Stimulated activated CD8-positive, alpha-beta memory T cell treated with anti-CD3 and anti-CD28 coated beads, Interleukin-4, amount 100 ng/mL, for 48 hours (primary cell): ENCODE results near the gene YTHDF1.

Experiments
- DNase-seq: peaks from one replicate; pipeline ENCODE4 v3.0.0-alpha.2; 2020

YTHDF1 gene

DNA sequence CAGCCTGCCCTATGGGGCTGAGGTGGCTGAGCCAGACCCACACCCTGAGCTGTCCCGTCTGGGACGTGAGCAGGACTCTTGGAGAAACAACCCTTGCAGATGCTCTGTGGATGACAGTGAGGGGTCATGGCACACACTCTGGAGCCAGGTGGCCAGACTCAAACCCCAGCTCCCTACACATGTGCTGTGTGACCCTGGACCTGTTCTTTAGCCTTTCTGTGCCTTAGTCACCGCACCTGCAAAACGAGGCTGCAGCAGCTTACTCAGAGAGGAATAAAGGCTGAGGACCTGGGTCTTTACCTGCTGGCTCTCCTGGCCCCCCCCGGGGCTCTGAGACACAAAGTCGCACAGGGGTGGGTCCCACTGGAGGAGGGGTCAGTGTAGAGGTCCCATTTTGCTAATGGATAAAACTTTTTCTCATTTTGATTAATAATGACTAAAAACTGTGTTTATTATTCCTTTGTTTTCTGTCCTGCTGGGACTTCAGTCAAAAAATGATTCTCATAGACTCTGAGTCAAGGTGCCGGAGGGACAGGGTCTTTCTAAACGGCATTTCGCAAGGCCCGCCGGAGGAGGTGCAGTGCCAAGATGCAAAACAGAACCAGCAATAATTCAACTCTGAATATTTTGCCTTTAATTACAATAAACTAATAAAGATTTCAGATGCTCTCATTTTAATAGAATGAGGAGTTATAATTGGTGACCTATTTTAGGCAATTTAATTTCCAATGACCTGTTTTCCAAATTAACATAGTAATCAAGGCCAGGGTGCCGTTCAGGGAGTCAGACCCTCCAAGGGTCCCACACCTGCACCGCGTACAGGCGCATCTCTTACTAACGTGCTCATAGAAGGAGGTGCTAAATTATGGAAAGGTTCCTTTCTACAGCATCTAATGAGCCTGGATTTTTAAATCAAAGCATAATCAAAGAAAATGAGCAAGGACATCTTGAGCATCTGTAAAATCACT lies 62.4 kb downstream of the YTHDF1 start:
- DNase-seq, result no peak

DNA sequence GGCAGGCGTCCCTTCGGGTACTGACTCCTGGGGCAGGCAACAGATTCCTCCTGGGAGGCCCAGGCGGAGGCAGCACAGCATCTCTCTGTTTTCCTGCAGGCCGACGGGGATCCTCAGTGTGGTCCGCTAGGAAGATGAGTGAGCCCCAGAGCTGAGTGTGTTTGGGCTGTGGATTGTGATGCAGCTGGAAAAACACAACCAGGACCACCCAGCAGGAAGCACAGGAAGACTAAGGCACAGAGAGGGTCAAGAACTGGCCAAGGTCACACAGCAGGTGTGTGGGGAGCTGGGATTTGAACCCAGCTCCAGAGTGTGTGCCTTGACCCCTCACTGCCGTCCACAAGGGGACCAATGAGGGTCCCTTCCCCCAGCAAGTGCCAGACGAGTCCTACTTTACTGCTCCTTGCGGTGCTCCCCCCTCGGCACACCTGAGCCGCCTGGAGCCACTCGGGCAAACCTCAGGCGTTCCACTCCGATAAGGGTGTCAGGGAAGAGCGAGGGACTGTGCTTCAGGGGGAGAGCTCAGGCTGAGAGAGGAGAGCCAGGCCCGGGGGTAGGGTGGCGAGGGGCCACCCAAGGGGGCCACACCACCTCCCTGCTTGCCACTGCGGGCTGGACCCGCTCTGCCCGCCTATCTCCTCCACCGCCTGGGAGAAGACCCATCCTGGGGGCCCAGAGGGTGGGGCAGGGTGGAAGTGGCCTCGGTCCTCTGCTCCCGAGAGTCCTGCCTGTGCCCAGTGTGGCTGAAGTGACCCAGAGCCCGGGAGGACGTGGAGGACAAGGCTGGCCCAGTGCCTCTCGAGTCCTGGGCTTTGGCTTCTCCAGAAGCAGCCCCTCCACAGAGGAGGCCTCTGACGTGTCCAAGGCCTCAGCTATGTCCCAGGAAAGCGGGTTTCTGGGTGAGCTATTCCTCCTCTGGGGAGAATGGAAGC lies 63.3 kb downstream of the YTHDF1 start:
- DNase-seq, result no peak

DNA sequence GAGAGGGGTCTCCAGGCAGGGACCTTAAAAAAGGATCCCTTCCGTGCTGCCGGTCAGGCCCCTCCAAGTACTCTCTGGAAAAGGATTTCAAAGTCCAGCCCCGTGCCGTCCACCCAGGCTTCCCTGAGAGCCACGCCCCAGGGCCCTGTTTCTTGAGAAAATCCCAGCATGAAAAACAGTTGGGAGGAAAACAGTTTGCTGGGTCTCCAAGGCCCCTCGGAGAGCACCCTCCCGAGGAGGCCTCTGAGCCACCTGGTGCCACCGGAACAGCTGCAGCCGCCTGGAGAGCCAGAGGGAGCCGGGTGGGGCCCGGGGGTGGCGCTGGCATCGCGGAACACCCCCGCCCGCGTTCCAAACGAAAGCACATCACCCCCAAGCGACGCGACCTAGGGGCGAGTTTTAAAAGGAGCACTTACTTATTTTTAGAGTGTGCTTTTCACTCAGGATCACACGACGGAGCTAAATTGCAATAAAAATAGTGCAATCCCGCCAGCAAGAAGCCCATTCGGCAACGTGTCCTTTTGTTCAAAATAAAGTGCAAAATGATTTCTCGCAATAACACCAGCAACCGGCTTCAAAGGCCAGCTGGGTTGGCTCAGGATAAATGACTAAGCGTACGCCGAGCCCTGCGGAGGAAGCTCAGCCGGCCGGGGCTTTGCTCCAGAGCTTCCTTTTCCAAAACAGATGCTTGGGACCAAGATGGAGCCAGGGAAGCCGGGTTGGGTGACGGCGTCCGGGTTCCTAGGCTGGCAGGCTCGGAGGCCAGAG lies 64.2 kb downstream of the YTHDF1 start:
- no peak for DNase-seq

DNA sequence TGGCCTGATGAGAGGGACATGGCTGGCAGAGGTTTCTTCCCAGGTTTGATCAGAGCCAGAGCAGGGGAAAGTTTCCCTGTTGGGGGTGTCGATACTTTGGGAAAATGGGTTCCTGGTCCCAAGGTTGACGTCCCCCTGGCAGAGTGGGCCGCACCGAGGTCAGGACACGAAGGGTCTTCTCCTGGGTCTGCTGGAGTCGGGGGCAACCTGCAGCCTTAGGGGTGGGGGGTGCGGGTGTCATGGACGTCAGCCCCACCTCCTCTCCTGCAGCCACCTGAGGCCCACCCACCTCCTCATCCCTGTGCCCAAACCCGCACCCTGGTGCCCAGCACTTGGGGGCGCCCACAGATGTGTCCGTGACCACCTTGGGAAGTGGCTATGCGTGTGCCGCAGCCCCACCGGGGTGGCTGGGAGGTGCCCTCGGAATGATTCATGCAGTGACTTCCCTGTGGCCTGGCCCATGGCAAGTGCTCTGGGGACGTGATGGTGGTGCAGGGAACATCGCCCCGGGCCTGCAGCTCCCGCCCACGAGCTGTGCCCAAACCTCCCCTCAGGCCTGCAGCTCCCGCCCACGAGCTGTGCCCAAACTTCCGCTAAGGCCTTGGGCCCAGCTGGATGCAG lies 64.9 kb downstream of the YTHDF1 start:
- DNase-seq, result no peak

DNA sequence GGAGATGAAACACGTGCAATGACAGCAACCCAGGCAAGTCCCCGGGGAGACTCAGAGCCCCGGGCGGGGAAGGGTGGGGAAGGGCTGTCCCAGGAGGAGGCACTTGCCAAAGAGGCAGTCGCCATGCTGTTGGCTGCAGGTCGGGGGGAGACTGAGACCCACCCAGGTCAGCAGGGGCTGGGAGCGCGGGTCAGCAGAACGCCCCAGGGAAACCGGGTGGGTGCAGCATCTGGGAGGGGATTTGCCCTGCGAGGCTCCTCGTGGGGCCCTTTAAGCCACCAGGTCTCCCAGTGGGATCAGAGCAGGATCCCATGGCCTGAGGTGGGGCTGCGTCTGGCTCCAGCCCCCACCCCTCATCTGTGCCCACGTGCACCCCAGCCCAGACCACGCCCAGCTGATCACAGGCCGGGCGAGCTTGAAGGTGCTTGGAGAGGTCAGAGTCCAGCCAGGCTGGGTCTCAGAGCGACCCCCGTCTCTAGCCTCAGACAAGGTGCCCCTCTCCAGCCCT lies 65.5 kb downstream of the YTHDF1 start:
- DNase-seq, result no peak

DNA sequence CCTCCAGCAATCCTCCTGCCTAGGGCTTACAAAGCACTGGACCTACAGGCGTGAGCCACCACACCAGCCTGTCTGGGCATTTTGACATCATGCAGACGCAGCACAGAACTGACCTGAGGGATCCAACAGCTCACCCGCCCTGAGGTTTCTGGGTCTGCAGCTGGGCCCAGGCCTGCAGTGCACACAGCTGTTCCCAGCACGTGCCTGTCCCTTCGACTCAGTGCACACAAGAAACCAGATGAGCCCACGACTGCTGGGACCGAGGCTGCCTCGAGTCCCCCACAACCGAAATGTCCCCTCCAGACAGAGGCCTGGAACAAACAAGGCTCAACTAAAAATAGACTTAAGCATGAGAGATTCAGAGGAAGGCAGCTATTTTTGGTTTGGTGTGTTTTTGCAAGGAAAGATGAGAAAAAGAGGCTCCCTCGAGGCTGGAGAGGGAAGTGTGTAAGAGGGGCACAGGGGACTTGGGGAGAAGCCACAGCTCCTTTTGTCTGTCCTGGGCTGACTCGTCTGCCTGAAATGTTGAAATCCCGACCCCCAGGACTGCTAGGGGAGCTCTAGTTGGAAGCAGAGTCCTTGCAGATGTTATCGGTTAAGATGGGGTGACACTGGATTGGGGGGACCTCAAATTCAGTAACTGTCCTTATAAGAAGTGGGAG lies 66.3 kb downstream of the YTHDF1 start:
- no peak for DNase-seq

DNA sequence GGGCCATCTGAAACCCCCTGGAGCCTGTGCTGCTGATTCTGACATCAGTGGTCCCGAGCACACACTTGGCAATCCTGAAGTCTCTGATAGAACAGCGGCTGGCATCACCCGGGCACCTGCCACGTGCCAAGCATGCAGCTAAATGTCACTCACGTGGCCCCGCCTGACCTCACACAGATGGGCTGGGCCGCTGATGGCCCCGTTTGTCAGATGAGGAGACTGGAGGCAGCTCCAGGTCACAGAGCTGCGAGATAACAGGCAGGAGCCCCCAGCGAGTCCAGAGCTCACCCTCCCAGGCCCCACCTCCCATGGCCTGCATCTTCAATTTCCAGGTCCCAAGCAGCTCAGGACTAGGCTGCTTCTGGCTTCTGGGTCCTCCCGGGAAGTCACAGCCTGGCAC lies 67.2 kb downstream of the YTHDF1 start:
- DNase-seq, result no peak

DNA sequence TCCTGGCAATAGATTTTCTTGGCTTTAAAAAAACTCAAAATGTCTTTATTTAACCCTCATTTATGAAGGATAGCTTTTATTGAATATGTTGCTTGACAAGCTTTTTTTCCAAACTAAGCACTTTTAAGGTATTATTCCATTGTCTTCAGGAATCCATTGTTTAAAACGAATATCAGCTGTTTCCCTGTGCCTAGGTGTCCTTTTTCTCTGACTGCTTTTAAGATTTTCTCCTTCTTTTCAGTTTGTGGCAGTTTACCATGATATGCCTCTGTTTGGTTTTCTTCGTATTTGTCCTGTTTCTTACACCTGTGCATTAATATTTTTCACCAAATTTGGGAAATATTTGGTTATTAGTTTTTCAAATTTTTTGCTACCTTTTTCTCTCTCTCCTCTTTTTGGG lies 68.4 kb downstream of the YTHDF1 start:
- no peak for DNase-seq
